CD4-positive, alpha-beta T cell treated with Interferon gamma for 1 hour (primary cell): ENCODE measurements around the gene CD79A.

Source experiments
- DNase-seq: peaks from one replicate; pipeline ENCODE4 v3.0.0-alpha.2; 2020

CD79A gene

DNA sequence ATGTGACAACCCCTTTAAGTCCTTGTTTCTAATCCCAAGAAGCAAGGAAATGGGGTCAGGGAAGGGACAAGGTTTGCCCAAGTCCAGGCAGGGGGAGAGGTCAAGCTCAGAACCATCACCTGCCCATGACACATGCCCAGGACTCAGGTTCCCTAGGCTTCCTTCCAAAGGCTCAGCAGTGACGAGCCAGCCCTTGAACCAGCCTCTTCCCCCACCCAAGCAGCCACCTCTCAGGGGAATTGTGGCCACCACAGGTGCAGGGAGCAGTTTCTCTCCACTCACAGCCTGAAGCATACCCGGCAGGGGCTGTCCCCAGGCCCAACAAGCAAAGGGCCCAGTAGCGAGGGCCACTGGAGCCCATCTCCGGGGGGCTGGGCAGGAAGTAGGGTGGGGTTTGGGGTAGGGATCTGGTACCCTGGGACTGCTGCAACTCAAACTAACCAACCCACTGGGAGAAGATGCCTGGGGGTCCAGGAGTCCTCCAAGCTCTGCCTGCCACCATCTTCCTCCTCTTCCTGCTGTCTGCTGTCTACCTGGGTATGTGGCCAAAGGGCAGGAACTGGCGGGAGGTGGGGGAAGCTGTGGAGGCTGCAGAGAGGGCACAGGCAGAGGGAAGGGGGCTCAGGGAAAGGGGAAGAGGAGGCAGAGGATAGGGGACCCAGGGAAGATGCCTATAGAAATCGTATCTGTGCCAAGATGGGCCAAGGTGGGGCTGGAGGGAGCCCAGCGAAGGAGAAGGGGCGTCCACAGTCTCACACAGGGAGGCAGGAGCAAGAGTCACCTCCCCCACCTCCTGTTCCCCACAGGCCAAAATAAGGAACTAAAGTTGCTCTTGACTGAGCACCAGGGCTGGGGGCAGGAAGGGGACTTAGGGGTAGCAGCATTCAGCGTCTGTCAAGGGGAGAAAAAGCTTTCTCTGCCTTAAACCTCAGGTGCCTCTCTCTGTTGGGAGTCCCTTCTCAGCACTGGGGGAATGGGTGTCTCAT, at the start of gene CD79A:
Gene CD79A, plus strand, starts transcription at position 433 of the 986 bp plus-strand sequence. Its CDS starts 26 bp downstream, at position 459.
- DNase-seq = peak; percentile 89

DNA sequence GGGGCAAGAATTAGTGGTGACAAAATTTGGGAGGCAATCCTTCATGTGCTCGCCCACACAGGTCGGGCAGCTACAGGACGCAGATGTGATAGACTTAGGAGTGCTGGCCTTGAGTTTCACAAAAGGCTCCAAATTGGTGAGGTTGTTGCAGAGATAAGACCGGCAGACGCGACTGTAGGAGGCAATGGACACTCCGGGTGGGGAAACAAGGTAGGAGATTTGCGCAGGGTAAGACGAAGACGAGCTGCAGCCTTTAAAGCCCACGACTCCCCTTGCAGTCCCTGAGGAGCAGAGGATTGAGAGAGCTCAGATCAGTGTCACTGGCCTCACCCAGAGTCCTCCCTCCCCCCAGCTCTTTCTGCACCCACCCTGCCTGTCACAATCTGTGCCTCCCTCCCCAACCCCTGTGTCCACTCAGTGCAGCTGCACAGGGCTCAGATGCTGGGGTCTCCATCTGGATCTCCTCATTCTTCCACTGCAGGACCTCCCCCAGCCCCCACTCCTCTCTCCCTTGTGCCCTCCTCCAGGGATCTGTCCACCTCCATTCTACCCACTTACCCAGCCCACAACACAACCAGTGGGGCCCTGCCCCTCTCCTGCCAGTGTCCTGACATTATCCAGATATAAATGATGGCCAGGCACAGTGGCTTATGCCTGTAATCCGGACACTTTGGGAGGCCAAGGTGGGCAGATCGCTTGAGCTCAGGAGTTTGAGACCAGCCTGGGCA, 38.9 kb upstream of the CD79A start:
- DNase-seq = no peak

DNA sequence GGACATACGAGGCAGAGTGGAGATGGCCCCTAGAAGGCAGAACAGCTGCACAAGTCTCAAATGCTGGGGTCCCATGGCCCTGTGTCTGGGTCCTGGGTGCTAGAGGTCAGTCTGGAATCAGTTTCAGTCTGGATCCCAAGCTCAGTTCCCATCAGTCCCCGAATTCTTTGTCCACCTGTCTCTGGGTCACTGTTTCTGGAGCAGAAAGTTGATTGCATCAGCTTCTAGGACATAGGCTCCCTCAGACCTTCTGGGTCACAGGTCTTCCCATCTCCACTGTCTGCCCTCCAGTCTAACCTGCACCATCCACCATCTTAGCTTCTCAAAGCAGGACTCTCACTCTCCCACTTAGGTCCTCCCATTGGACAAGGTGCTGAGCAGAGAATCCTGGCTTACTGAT, 37.9 kb upstream of the CD79A start:
- no peak for DNase-seq

DNA sequence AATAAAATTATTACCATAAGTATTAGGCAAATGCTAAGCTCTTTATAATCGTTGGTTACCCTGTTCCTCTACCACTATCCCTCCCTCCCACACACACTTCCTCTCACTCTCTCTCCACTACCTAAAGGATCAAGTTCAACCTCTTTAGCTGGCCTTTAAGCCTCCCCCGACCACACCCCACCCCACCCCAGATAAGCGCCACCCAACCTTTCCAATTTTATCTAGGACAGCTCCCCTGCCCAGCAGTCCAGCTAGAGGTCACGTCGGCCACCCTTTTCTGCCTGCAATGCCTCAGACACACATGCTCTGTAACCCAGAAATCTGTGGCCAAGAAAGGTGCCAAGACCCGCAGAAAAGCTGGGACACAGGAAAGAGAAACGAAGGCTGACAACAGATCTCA, 33.7 kb upstream of the CD79A start:
- DNase-seq = no peak

DNA sequence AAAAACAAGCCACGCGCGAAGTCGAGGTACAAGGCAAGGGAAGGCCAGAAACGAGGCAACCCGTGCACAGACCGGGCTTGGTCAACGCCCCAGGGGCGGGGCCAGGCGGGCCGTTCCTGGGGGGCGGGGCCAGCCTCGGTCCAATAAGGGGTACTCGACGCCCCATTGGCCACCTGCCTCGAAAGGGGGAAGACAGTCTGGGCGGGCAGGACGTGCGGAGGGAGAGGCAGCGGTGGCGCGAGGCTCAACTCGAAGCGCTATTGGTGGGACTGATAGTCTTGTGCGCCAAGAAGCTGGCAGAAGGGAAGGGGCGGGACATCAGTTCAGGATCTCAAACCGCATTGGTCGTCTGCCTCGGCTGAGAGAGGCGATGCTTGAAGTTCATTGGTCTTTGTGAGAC, 32.5 kb upstream of the CD79A start, which contains the start of gene LYPD4:
Gene LYPD4, minus strand, starts transcription at position 83 of the 400 bp plus-strand sequence. CDS start 5,398 bp downstream, outside the sequence.
- DNase-seq = no peak

DNA sequence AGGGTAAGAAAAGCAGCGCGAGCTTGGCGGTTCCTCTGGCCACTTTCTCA, 32.3 kb upstream of the CD79A start, which contains the start of gene DMRTC2:
Gene DMRTC2, plus strand, starts transcription at position 42 of the 50 bp plus-strand sequence. CDS start 2,387 bp downstream, outside the sequence.
- no peak for DNase-seq

DNA sequence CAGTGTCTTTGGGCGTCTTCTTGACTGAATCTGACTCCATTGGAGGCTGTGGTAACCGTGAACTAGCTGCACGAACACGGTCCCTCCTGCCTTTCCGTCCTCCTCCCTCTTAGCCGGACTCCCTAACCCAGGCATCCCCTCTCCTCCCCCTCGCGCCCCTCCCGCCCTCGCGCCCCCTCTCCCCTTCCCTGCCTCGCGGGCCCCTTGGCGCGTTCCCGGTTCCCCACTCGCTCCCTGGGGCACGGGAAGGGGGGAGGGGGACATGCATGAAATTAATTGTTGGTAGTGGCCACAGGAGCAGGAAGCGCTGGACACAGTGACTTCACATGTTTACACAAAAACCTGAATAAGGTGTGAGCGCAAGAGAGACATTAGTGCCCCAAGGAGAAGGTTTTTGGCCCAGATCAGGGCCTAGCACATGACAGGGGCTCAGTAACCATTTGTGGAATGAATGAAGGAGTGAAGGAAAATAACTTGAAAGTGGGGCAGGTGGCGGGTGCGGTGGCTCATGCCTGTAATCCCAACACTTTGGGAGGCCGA, 32.0 kb upstream of the CD79A start:
- DNase-seq = no peak

DNA sequence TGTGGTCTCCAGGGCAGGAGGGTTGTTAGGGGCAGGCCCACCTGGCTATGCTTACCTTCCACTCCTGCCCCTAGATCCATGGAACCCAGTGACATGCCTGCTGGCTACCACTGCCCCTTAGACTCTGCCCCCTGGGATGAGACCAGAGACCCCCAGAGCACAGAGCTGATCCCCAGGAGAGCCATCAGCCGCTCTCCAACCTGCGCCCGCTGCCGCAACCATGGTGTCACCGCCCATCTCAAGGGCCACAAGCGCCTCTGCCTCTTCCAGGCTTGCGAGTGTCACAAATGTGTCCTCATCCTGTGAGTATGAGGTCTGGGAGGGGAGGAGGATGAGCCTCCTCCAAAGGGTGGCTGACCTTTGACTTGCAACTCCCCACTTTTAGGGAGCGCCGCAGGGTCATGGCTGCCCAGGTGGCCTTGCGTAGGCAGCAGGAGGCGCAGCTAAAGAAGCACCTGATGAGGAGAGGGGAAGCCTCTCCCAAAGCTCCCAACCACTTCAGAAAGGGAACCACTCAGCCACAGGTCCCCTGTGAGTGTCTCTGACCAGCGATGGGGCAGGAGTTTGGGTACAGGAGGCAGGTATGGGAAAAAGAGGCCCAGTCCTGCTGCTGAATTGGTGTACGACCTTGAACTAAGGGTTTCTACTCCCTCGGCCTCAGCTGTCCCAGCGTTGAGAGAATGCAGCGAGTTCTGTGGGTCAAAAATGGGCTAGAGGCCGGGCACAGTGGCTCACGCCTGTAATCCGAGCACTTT, 29.6 kb upstream of the CD79A start:
- DNase-seq = no peak

DNA sequence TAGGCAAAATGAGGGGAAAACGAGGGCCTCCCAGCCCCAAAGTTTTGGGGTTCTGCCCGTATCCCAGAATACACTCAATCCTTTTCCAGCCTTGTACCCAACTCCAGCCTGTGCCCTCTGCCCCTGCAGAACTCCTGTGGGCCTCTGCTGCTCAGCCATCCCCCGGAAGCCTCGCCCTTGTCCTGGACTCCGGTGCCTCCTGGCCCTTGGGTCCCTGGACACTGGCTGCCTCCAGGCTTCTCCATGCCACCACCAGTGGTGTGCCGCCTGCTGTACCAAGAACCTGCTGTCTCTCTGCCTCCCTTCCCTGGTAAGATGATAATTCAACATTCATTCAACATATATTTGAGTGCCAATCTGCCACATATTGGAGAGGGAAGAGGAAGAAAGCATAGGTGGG, 28.4 kb upstream of the CD79A start:
- no peak for DNase-seq

DNA sequence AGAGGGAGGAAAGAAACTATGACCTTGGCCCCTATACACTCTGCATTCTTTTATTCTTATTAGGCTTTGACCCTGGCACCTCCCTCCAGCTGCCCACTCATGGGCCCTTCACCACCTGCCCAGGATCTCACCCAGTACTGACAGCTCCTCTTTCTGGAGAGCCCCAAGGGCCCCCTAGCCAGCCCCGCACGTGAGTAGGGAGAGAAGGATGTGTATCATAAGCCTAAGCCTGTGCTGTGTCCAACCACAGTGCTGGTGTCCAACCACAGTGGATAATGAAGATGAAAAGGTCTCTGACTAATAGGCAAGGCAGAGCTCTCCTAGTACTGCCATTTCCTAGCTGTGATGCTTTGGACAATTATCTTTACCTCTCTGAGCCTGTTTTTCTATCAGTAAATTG, 28.0 kb upstream of the CD79A start:
- no peak for DNase-seq

DNA sequence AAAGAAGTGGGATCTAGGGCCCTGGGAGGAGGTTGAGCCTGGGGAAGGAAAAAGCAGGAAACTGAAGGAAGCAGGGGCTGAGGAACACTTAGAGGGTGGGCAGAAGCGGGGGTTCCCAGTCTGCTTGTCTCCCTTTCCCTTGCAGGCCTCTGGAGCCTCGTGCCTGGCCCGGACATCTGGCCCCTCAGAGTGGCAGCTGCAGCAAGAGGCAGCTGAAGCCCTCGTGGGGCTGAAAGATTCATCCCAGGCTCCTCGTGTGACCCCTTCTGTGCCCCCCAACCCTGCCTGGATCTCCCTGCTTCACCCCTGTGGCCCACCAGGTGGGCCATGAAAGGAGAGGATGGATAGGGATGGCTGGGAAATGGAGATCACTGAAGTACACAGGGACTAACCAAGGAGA, 26.7 kb upstream of the CD79A start:
- no peak for DNase-seq

DNA sequence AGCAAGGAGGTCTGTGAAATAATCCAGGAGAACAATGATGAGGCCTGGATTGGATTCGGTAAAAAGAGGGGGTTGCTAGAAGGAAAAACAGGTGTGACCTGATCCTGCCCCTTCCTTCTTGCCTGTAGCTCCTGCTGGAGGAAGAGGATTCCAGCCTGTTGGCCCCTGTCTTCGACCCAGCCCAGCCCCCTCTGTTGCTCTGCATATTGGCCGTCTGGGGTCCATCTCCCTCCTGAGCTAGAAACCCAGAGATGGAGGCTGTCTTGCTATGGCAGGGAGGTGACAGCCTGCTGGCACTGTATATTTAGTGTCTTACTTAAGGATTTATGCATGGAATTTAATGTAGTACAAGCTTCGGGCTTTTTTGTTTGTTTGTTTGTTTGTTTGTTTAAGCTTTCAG, 25.6 kb upstream of the CD79A start:
- DNase-seq = no peak

DNA sequence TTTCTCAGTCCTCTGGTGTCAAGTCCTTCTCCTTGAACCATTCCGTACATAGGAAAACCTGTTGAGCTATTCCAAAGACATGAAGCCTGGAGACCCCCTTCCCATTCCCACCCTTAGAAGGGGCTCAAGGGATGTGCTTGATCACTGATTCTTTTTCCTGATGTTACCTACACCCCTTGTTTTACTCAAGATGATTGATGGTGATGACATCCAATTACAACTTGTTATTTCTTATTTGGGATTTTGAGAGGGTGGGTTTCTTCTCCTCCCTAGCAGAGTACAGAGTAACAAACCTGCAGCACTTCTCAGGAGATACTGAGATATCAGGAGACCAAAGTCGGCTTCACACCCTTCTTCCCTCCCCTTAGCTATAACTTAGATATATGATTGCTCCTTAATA, 23.7 kb upstream of the CD79A start:
- DNase-seq = no peak

DNA sequence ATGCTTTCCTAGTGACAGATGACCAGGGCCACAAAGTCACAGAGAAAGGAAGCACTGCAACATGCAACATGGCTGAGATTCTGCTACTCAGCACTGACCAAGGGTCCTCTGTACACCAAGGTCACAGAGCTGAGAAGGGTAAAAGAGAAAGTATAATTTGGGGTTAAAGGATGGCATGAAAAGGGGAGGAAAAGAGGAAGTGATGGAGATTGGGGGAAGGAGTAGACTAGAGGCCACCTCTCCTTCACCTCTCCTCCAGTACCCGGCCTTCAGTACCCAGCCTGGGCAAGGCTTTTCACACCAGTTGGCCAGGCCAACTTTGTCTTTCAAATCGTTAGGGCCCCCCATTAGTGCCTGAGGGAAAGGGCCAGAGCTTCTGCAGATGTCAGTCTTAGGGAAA, 23.3 kb upstream of the CD79A start:
- DNase-seq = no peak

DNA sequence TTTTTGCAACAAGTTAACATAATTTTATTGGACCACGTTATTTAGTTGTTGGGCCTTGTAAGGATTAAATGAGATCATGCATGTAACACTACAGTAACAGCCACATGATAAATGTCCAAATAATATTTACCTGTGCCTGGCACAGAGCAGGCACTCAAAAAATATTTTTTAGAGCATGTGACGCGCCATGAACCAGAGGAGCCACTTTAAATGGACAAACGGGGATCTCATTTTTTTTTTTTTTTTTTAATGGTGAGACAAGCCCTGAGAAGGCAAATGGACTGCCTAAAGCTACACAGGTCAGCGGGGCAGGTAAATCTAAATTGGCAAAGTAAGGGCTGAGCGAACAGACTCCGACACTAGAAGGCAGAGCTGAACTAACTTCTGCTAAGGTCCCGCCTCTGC, 17.9 kb upstream of the CD79A start:
- no peak for DNase-seq

DNA sequence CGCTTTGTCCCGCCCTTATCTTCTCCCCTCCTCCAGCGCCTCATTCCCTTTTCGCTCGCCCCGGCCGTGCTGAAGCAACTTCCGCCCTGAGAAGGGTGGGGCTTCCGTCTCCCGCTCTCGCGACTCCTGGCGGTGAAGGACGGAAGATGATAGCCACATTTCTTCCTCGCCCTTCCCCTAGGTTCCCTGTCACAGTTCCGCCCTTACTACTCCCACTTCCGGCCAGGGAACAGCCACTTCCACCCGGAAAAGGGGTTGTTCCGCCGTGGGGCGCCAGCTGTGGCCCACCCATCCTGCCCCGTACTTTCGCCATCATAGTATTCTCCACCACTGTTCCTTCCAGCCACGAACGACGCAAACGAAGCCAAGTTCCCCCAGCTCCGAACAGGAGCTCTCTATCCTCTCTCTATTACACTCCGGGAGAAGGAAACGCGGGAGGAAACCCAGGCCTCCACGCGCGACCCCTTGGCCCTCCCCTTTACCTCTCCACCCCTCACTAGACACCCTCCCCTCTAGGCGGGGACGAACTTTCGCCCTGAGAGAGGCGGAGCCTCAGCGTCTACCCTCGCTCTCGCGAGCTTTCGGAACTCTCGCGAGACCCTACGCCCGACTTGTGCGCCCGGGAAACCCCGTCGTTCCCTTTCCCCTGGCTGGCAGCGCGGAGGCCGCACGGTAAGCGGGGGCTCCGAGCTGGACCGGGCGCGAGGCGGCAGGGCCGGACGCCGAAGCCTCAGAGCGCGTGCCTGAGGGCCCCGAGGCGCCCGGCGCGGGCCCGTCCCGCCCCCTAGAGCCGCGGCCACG, 17.3 kb upstream of the CD79A start, which contains the start of gene RPS19:
Gene RPS19, plus strand, starts transcription at position 638 of the 801 bp plus-strand sequence. CDS start 520 bp downstream, outside the sequence.
- peak; percentile 97 for DNase-seq

DNA sequence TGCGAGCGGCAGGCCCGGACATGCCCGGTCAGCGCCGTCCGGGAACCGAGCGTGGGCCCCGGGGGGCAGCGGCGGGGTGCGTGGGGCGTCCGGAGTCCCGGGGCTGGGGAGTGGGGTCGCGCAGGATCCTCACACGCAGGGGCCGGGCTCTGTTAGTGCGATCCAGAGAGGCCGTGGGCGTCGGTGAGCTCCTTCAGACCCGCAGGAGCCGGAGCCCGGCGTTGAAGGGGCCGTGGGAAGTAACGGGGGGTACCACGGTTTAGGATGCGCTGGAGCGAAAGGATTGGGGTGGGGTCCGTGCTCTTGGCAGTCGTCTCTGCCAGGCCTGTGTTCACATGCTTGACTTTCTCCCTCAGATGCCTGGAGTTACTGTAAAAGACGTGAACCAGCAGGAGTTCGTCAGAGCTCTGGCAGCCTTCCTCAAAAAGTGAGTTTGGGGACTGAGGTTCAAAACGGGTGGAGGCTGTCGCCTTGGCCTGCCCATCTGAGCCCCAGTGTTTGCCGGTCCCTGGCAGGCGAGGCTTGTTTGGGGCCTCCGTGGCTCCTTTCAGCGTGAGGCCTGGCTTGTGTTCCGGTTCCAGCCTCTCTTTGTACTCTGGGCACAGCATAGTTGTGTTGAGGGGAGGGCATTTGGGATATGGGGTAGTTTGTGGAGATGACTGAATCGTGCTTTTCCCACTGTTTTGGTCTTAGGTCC, 16.5 kb upstream of the CD79A start:
- no peak for DNase-seq

DNA sequence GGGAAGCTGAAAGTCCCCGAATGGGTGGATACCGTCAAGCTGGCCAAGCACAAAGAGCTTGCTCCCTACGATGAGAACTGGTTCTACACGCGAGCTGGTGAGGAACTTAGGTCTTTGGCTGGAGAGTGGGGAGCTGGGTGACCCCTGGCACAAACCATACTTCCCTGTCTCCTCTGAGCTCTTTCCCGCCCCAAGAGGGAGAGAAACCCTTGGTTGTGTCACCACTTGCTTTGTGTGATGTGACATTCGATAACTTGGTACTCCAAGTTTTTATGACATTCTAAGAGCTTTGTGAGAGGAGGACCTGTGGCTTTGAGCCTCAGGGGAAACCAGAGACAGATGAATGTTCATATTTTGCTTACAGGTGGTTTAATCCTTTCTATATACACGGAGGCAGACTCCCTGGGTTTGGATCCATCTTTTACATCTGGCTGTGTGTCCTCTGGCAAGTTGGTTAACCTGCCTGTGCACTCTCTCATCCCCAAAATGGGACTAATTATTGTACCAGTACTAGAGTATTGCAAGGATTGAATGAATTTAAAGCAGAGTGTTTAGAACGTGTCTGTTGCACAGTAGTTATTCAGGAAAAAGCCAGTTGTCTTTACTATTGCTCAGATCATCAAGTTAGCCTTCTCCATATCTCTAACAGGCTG, 15.8 kb upstream of the CD79A start:
- no peak for DNase-seq

DNA sequence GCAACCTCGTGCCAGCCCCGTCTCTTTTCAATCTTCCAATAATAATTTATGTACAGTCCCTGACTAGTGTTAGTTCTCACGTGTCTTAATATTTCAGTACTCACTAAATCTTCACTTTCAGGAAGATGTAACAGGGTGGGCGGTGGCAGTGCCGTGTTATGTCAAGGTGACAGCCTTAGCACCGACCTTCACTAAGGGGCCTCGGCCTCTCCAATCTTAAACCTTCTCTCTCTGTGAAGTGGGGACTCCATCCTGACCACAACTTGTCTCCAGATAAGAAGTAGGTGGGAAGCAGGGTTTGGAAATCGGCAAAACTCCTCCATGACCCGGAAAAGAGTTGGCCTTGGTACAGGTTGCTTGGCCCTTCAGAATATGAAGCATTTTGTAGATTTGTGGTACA, 15.2 kb upstream of the CD79A start:
- DNase-seq = no peak

DNA sequence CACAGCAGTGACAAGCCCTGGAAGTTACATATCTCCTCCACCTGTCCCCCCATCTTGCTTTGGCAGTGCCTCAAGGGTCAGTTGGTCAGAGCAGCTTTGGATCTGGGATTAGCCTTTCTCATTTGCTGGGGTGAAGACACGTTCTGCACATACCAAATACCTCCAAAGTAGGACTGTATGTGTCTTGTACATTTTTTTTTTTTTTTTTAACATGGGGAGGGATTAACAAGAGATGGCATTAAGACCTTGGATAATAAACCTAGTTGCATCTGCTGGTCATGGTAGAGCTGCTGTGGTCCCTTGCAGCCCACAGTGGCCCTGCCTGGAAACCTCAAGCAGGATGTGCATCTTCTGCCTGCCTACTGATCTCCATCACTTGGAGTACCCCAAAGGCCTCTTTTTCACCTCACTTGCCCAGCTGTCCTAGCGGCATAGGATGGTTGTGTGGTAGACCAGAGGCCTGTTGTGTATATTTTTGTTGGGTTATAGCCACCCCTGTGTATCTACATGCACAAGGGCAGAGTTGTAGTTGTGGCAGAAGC, 14.6 kb upstream of the CD79A start:
- no peak for DNase-seq
